ENCODE results near the gene ZDHHC14. TPM values are rescaled to one million over a fixed set of nuclear protein-coding genes. Genes with fewer than 3 reads are reported as not detected.

The ZDHHC14 gene
- total and polyA plus RNA-seq, 8 donors: 3.4 to 25.7 (median 7.4) TPM

DNA sequence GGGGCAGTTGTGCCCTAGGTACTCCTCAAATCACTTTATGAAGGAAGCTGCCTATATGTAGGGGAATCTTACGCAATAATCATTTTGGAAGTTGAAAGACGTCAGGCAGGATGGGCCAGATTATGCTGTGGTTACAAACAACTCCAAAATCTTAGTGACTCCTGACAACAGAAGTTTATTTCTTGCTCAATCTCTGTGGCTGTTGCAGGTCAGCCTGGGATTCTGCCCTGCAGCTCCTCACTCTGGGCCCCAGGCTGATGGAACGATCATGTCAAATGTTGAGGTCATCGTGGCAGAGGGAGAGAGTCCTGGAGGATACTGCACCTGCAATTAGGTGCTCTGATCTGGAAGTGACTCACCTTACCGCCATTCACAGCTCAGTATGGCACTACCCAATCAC is 88.4 kb downstream of the ZDHHC14 start:
- Histone ChIP-seq H3K4me3 (no peak overlapping the region), H3K27me3 (no peaks in the 10 kb centered on the region), H3K9me3 (no peaks in the 10 kb centered on the region), H3K4me1 (no peaks in the 10 kb centered on the region), H3K36me3 (no peaks in the 10 kb centered on the region), H3K27ac (no peak overlapping the region)
- intact Hi-C loops (cut with DNase I; ENCODE audit: low total_unique reads): no loop called here
- 65 to 93% (median 83%) methylated on average over 5 of the region's 5 CpGs for WGBS, 5 donors
- TF ChIP-seq POLR2A (IDR thresholded peaks at IDR 0.05): no peak
- no peak for TF ChIP-seq POLR2AphosphoS5 (IDR thresholded peaks at IDR 0.05)
- TF ChIP-seq, protein P1, sequence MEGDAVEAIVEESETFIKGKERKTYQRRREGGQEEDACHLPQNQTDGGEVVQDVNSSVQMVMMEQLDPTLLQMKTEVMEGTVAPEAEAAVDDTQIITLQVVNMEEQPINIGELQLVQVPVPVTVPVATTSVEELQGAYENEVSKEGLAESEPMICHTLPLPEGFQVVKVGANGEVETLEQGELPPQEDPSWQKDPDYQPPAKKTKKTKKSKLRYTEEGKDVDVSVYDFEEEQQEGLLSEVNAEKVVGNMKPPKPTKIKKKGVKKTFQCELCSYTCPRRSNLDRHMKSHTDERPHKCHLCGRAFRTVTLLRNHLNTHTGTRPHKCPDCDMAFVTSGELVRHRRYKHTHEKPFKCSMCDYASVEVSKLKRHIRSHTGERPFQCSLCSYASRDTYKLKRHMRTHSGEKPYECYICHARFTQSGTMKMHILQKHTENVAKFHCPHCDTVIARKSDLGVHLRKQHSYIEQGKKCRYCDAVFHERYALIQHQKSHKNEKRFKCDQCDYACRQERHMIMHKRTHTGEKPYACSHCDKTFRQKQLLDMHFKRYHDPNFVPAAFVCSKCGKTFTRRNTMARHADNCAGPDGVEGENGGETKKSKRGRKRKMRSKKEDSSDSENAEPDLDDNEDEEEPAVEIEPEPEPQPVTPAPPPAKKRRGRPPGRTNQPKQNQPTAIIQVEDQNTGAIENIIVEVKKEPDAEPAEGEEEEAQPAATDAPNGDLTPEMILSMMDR (IDR thresholded peaks at IDR 0.05): no peak
- no peak for TF ChIP-seq EP300 (IDR thresholded peaks at IDR 0.05)
- DNase-seq: no peak

- H3K4me3 ChIP-seq: no peak overlapping the region
- no peaks in the 10 kb centered on the region for H3K4me1 ChIP-seq
- DNase-seq: no peak
- intact Hi-C loops (cut with DNase I; ENCODE audit: low total_unique reads): no loop called here
- WGBS, 5 donors: 94 to 97% (median 96%) methylated on average over 24 of the region's 24 CpGs
- TF ChIP-seq EP300 (IDR thresholded peaks at IDR 0.05) (no peak), POLR2A (IDR thresholded peaks at IDR 0.05) (no peak), POLR2AphosphoS5 (IDR thresholded peaks at IDR 0.05) (no peak)
- TF ChIP-seq, protein P1 (IDR thresholded peaks at IDR 0.05): no peak
- no peaks in the 10 kb centered on the region for H3K9me3 ChIP-seq
- no peak overlapping the region for H3K27ac ChIP-seq
- H3K36me3 ChIP-seq: no peaks in the 10 kb centered on the region
- no peaks in the 10 kb centered on the region for H3K27me3 ChIP-seq
Observed at GRCh38 chr6:157471077-157471686, 90.2 kb downstream of the ZDHHC14 start.

DNA sequence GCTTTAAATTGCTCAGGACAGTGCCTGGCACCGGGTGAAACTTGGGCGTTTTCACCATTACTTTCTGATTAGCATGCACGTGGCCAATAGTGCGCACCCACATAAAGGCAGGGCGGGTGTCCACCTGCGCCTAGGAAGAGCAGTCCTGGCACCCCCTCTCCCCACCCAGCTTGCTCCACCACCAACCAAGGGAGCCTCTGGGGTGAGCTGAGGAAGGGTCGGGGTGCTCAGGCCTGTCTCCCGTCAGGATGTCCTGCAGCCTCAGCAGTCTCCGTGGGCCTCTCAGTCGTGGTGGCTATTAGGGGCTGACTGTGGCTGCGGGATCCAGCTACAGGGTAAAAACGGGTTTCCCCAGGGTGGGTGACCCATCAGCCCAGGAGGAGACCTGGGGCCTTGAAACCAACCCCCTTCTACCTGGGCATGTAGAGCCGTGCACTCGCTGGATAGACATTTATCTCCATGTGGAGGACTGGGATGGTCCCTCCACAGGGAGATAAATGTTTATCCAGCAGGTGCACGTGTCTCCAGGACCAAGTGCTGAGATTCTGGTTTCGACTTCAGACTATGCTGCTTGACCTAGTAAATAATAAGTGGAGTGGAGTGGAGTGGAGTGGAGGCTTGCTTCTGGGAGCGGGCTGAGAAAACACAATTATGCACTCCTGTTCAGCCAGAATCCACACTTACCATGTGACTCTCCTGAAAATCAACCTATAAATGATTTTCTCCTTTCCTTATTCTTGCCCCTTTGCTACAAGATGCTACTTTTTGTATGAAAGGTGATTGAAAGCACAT is 91.1 kb downstream of the ZDHHC14 start:
- TF ChIP-seq POLR2AphosphoS5 (IDR thresholded peaks at IDR 0.05): no peak
- TF ChIP-seq EP300 (IDR thresholded peaks at IDR 0.05): no peak
- TF ChIP-seq POLR2A (IDR thresholded peaks at IDR 0.05): no peak
- TF ChIP-seq, protein P1 (IDR thresholded peaks at IDR 0.05): no peak
- WGBS, 5 donors: 89 to 94% (median 92%) methylated on average over 15 to 17 of the region's 17 CpGs
- Histone ChIP-seq H3K36me3 (no peaks in the 10 kb centered on the region), H3K27me3 (no peaks in the 10 kb centered on the region), H3K27ac (no peak overlapping the region), H3K4me1 (no peaks in the 10 kb centered on the region), H3K9me3 (no peaks in the 10 kb centered on the region), H3K4me3 (no peak overlapping the region)
- intact Hi-C loops (cut with DNase I; ENCODE audit: low total_unique reads): no loop called here
- DNase-seq: no peak

DNA sequence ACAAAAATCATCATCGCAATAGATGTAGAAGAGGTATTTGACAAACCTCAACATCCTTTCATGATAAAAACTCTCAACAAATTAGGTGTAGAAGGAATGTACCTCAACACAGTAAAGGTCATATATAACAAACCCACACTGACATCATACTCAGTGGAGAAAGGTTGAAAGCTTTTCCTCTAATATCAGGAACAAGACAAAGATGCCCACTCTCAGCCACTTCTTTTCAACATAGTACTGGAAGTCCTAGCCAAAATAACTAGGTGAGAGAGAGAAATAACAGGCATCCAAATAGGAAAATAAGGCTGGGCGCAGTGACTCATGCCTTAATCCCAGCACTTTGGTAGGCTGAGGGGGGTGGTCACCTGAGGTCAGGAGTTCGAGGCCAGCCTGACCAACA is 95.8 kb downstream of the ZDHHC14 start:
- no peak overlapping the region for H3K27ac ChIP-seq
- intact Hi-C loops (cut with DNase I; ENCODE audit: low total_unique reads): no loop called here
- 95 to 100% (median 96%) methylated on average over 3 of the region's 3 CpGs for WGBS, 5 donors
- no peak overlapping the region for H3K4me3 ChIP-seq
- H3K9me3 ChIP-seq: no peaks in the 10 kb centered on the region
- peaks cover 4 to 15% (median 9%) of the 10 kb centered on the region in 4 donors for H3K4me1 ChIP-seq
- no peaks in the 10 kb centered on the region for H3K27me3 ChIP-seq
- TF ChIP-seq POLR2AphosphoS5 (IDR thresholded peaks at IDR 0.05): no peak
- no peak for TF ChIP-seq POLR2A (IDR thresholded peaks at IDR 0.05)
- TF ChIP-seq EP300 (IDR thresholded peaks at IDR 0.05): no peak
- TF ChIP-seq, protein P1 (IDR thresholded peaks at IDR 0.05): no peak
- DNase-seq: no peak
- no peaks in the 10 kb centered on the region for H3K36me3 ChIP-seq
